ENCODE measurements around the gene PRICKLE3.
"Not testable (repeated sequence)": the region's sequence is repeated elsewhere in the genome, so short reads cannot be mapped to it uniquely, and the experiment has no call there.

DNA sequence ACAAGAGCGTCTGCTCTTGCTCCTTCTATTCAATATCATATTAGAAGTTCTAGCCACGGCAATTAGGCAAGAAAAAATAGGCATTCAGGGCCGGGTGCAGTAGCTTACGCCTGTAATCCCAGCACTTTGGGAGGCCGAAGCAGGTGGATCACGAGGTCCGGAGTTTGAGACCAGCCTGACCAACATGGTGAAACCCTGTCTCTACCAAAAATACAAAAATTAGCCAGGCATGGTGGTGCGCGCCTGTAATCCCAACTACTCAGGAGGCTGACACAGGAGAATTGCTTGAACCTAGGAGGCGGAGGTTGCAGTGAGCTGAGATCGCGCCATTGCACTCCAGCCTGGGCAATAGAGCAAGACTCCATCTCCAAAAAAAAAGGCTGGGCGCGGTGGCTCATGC, 36.9 kb downstream of the PRICKLE3 start:
- TF ChIP-seq, protein P1, sequence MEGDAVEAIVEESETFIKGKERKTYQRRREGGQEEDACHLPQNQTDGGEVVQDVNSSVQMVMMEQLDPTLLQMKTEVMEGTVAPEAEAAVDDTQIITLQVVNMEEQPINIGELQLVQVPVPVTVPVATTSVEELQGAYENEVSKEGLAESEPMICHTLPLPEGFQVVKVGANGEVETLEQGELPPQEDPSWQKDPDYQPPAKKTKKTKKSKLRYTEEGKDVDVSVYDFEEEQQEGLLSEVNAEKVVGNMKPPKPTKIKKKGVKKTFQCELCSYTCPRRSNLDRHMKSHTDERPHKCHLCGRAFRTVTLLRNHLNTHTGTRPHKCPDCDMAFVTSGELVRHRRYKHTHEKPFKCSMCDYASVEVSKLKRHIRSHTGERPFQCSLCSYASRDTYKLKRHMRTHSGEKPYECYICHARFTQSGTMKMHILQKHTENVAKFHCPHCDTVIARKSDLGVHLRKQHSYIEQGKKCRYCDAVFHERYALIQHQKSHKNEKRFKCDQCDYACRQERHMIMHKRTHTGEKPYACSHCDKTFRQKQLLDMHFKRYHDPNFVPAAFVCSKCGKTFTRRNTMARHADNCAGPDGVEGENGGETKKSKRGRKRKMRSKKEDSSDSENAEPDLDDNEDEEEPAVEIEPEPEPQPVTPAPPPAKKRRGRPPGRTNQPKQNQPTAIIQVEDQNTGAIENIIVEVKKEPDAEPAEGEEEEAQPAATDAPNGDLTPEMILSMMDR (conservative IDR thresholded peaks at IDR 0.05; ENCODE audit: low read length): not testable (repeated sequence)
- TF ChIP-seq EZH2phosphoT487 (IDR thresholded peaks at IDR 0.05; ENCODE audit: borderline replicate concordance, low read depth, low read length): not testable (repeated sequence)
